A549 (cell line): ENCODE measurements around the gene FRMD3.

Experiments
- BCL3 ChIP-seq: fragments of >200 bp; sonication (Bioruptor Twin); formaldehyde crosslinking; IDR thresholded peaks from 3 replicates; pipeline ENCODE4 v1.6.1; 2016
- CHD2 ChIP-seq: fragments of 150-350 bp; IDR thresholded peaks from 2 replicates; pipeline ENCODE4 v1.6.1; 2014; ENCODE audit warnings: low read length; ENCODE audit not compliant: partially characterized antibody
- CTCF ChIP-seq: fragments of >200 bp; sonication (Bioruptor Twin); formaldehyde crosslinking; IDR thresholded peaks from 3 replicates; pipeline ENCODE4 v1.5.1; 2016
- FOSL2 ChIP-seq, 2 experiments: fragments of 450-650 bp in 1 of 2; fragments of >200 bp in 1 of 2; sonication (Bioruptor Twin) in 1 of 2; formaldehyde crosslinking; IDR thresholded peaks; 2 replicates each; pipeline versions ENCODE4 v1.5.0 to v1.6.1; 2016 to 2020; ENCODE audit warnings: mild to moderate bottlenecking in 1 of 2, moderate library complexity in 1 of 2
- HOXB5 ChIP-seq: fragments of 250-450 bp; sonication (Bioruptor Pico); IDR thresholded peaks from 2 replicates; pipeline ENCODE4 v1.5.0; 2020; ENCODE audit warnings: mild to moderate bottlenecking, moderate library complexity
- RAD21 ChIP-seq, 2 experiments: fragments of >200 bp in 1 of 2; sonication (Bioruptor Twin) in 1 of 2; formaldehyde crosslinking in 1 of 2; IDR thresholded peaks in 1 of 2; conservative IDR thresholded peaks in 1 of 2; 2 replicates in 1 of 2; 3 replicates in 1 of 2; pipeline ENCODE4 v1.6.1; 2012 to 2018; ENCODE audit warnings: inconsistent platforms in 1 of 2
- SREBF2 ChIP-seq: fragments of 450-650 bp; IDR thresholded peaks from 2 replicates; pipeline ENCODE4 v1.6.1; 2014; ENCODE audit warnings: mild to moderate bottlenecking, moderate library complexity

GRCh38 chr9:83445703-83446265 is 92.4 kb downstream of the FRMD3 start:
- TF ChIP-seq CHD2 (no peak), SREBF2 (no peak), HOXB5 (no peak), CTCF (no peak), BCL3 (no peak), FOSL2 (IDR thresholded peaks at IDR 0.05) (no peak), FOSL2 (CRISPR knock-in tag; IDR thresholded peaks at IDR 0.05) (no peak), RAD21 (conservative IDR thresholded peaks at IDR 0.05 in 1 of 2, IDR thresholded peaks at IDR 0.05 in 1 of 2) (no peak)
